NCI-H345 (cell line): ENCODE results near the gene GZMM.
"Not testable (repeated sequence)": the region's sequence is repeated elsewhere in the genome, so short reads cannot be mapped to it uniquely, and the experiment has no call there.

Experiments
- DNase-seq: peaks from one replicate; lab custom pipeline; 2025; lab: John Stamatoyannopoulos, UW

Gene GZMM

GRCh38 chr19:583198-583967 is 39.5 kb downstream of the GZMM start:
- DNase-seq = no peak

- no peak for DNase-seq
These were observed 40.1 kb downstream of the GZMM start for GRCh38 chr19:583968-584239.

GRCh38 chr19:584240-585001 is 40.6 kb downstream of the GZMM start:
- DNase-seq = peak; percentile 49

GRCh38 chr19:585146-585545 is 41.3 kb downstream of the GZMM start:
- not testable (repeated sequence) for DNase-seq

- no peak for DNase-seq
These were observed 41.8 kb downstream of the GZMM start for GRCh38 chr19:585551-586110.

- DNase-seq = peak; percentile 97
These were observed 44.4 kb downstream of the GZMM start for GRCh38 chr19:588093-588740.

- peak; percentile 80 for DNase-seq
These were observed 45.2 kb downstream of the GZMM start for GRCh38 chr19:588741-589692.

- DNase-seq = peak; percentile 45
These were observed 46.0 kb downstream of the GZMM start, which contains the start of gene HCN2 for GRCh38 chr19:589693-590395. Gene HCN2 (plus strand): TSS chr19:589881. CDS start chr19:589946, 65 bp downstream.

GRCh38 chr19:590396-590745 is 46.5 kb downstream of the GZMM start:
- peak; percentile 35 for DNase-seq

GRCh38 chr19:590750-591098 is 46.9 kb downstream of the GZMM start:
- no peak for DNase-seq

GRCh38 chr19:591099-591958 is 47.5 kb downstream of the GZMM start:
- no peak for DNase-seq

GRCh38 chr19:592101-592500 is 48.2 kb downstream of the GZMM start:
- DNase-seq = no peak

- no peak for DNase-seq
These were observed 49.2 kb downstream of the GZMM start for GRCh38 chr19:593055-593454.

- DNase-seq = no peak
These were observed 49.7 kb downstream of the GZMM start for GRCh38 chr19:593505-593904.

- no peak for DNase-seq
These were observed 50.5 kb downstream of the GZMM start for GRCh38 chr19:594265-594870.

GRCh38 chr19:595326-596262 is 51.7 kb downstream of the GZMM start:
- DNase-seq = no peak

- no peak for DNase-seq
These were observed 52.4 kb downstream of the GZMM start for GRCh38 chr19:596263-596655.
